OCI-LY1 (cell line): ENCODE measurements around the gene CLRN3.

Source experiments
- H2AFZ ChIP-seq: fragments of 200-600 bp; sonication (generic), shearing (Covaris generic); 2 replicates; pipeline ENCODE4 v1.6.0; 2014; ENCODE audit warnings: antibody characterized with exemption, mild to moderate bottlenecking, low read length
- H3F3A ChIP-seq: fragments of 200-600 bp; sonication (generic), shearing (Covaris generic); 2 replicates; pipeline ENCODE4 v1.6.0; 2014; ENCODE audit warnings: mild to moderate bottlenecking, antibody characterized with exemption, low read length, moderate library complexity; ENCODE audit not compliant: insufficient read depth
- H3K27ac ChIP-seq: fragments of 200-600 bp; sonication (generic); 2 replicates; pipeline ENCODE4 v1.5.1; 2014; ENCODE audit warnings: low read length, mixed run types, mild to moderate bottlenecking, low read depth; ENCODE audit not compliant: poor library complexity, severe bottlenecking
- H3K27me3 ChIP-seq: fragments of 200-600 bp; sonication (generic); 2 replicates; pipeline ENCODE4 v1.6.0; 2014; ENCODE audit warnings: antibody characterized with exemption, mild to moderate bottlenecking, low read length, moderate library complexity; ENCODE audit not compliant: insufficient read depth
- H3K36me3 ChIP-seq: fragments of 200-600 bp; sonication (generic); 2 replicates; pipeline ENCODE4 v1.6.1; 2014; ENCODE audit warnings: mild to moderate bottlenecking, antibody characterized with exemption, low read length, moderate library complexity, mixed read lengths; ENCODE audit not compliant: insufficient read depth
- H3K4me1 ChIP-seq: fragments of 200-600 bp; sonication (generic); 2 replicates; pipeline ENCODE4 v1.5.1; 2014; ENCODE audit warnings: mild to moderate bottlenecking, low read length, moderate library complexity; ENCODE audit not compliant: insufficient read depth, severe bottlenecking
- H3K4me2 ChIP-seq: fragments of 200-600 bp; sonication (generic), shearing (Covaris generic); 2 replicates; pipeline ENCODE4 v1.6.1; 2014; ENCODE audit warnings: low read length
- H3K4me3 ChIP-seq: fragments of 200-600 bp; sonication (generic); 2 replicates; pipeline ENCODE4 v1.5.1; 2014; ENCODE audit warnings: low read length, low read depth, mild to moderate bottlenecking, mixed read lengths; ENCODE audit not compliant: poor library complexity, severe bottlenecking
- H3K79me2 ChIP-seq: fragments of 200-600 bp; shearing (Covaris generic); 2 replicates; pipeline ENCODE4 v1.6.1; 2016; ENCODE audit warnings: mixed run types, low read length, mixed read lengths; ENCODE audit not compliant: insufficient read depth
- H3K9ac ChIP-seq: fragments of 200-600 bp; sonication (generic), shearing (Covaris generic); 2 replicates; pipeline ENCODE4 v1.6.1; 2014; ENCODE audit warnings: mild to moderate bottlenecking, low read length, mixed read lengths
- H3K9me2 ChIP-seq: fragments of 200-600 bp; sonication (generic), shearing (Covaris generic); 2 replicates; pipeline ENCODE4 v1.6.1; 2014; ENCODE audit warnings: low read depth, mild to moderate bottlenecking, low read length, mixed read lengths
- H3K9me3 ChIP-seq: fragments of 200-600 bp; shearing (Covaris generic); 2 replicates; pipeline ENCODE4 v1.6.1; 2014; ENCODE audit warnings: low read length, mixed read lengths
- H4K20me1 ChIP-seq: fragments of 200-600 bp; sonication (generic), shearing (Covaris generic); 2 replicates; pipeline ENCODE4 v1.6.0; 2016; ENCODE audit warnings: mild to moderate bottlenecking, low read length; ENCODE audit not compliant: insufficient read depth
- EZH2 ChIP-seq: fragments of 200-600 bp; sonication (generic), shearing (Covaris generic); IDR thresholded peaks from 2 replicates; pipeline ENCODE4 v1.8.0; 2017; ENCODE audit warnings: borderline replicate concordance, mixed run types, mild to moderate bottlenecking, antibody characterized with exemption, low read length, moderate library complexity, mixed read lengths
- TF ChIP-seq, protein P1 (sequence below): fragments of 200-600 bp; sonication (generic), shearing (Covaris generic); IDR thresholded peaks from 2 replicates; pipeline ENCODE4 v1.5.1; 2017; ENCODE audit warnings: mild to moderate bottlenecking, antibody characterized with exemption, low read length, moderate library complexity, mixed read lengths

CLRN3 gene

DNA sequence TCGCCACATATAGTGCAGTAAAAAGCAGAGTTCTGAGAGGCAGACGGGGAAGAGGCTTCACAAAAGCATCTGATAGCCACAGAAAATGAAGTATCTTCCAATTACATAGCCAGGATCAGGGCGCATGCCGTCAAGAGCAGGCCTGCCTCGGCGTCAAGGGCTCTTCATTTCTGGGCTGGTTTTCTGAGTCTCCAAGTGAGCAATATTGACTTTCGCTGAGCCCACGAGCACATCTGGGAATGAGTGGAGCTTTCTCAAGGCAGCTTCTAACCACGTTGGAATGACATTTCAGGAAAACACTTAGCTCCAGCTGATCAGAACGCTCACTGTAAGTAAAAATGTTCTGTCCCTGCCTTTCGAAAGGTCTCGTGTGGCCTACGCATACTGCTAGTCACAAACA, 51.9 kb downstream of the CLRN3 start:
- no peak overlapping the region for H3K4me3 ChIP-seq
- no peak overlapping the region for H3K27ac ChIP-seq
- H3K4me2 ChIP-seq, result no peak overlapping the region
- no peaks in the 10 kb centered on the region for H3K9me3 ChIP-seq
- H3K36me3 ChIP-seq, result no peaks in the 10 kb centered on the region
- no peaks in the 10 kb centered on the region for H3K9me2 ChIP-seq
- H2AFZ ChIP-seq, result no peak overlapping the region
- no peaks in the 10 kb centered on the region for H3F3A ChIP-seq
- no peaks in the 10 kb centered on the region for H3K4me1 ChIP-seq
- no peaks in the 10 kb centered on the region for H3K79me2 ChIP-seq
- no peaks in the 10 kb centered on the region for H4K20me1 ChIP-seq
- TF ChIP-seq, protein P1, sequence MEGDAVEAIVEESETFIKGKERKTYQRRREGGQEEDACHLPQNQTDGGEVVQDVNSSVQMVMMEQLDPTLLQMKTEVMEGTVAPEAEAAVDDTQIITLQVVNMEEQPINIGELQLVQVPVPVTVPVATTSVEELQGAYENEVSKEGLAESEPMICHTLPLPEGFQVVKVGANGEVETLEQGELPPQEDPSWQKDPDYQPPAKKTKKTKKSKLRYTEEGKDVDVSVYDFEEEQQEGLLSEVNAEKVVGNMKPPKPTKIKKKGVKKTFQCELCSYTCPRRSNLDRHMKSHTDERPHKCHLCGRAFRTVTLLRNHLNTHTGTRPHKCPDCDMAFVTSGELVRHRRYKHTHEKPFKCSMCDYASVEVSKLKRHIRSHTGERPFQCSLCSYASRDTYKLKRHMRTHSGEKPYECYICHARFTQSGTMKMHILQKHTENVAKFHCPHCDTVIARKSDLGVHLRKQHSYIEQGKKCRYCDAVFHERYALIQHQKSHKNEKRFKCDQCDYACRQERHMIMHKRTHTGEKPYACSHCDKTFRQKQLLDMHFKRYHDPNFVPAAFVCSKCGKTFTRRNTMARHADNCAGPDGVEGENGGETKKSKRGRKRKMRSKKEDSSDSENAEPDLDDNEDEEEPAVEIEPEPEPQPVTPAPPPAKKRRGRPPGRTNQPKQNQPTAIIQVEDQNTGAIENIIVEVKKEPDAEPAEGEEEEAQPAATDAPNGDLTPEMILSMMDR, result no peak
- no peak for TF ChIP-seq EZH2
- H3K27me3 ChIP-seq, result no peaks in the 10 kb centered on the region
- H3K9ac ChIP-seq, result no peak overlapping the region

DNA sequence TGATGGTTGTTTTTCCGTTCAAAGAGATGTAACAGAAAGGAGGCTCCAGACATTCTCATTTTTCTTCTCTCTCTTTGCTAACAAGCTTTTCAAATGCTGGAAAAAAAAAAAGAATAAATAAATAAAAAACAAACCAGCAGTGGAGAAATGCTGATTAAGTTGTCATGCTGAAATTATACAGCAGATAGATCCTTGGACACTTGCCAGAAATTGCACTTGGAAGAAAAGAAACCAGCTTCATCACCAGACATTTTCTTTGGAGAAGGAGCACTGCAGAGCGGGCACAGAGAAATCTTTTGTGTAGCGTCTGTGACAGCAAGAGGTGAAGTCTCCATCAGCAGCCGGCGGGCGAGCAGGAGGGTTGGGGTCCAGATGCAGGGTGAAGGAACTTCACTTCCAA, 55.8 kb downstream of the CLRN3 start:
- no peak overlapping the region for H3K9ac ChIP-seq
- TF ChIP-seq EZH2, result no peak
- TF ChIP-seq, protein P1, result no peak
- no peak overlapping the region for H3K4me2 ChIP-seq
- H3K79me2 ChIP-seq, result no peaks in the 10 kb centered on the region
- H3F3A ChIP-seq, result no peaks in the 10 kb centered on the region
- no peak overlapping the region for H3K27ac ChIP-seq
- no peaks in the 10 kb centered on the region for H3K36me3 ChIP-seq
- H3K4me1 ChIP-seq, result no peaks in the 10 kb centered on the region
- H3K9me2 ChIP-seq, result no peaks in the 10 kb centered on the region
- H3K9me3 ChIP-seq, result no peaks in the 10 kb centered on the region
- H3K27me3 ChIP-seq, result no peaks in the 10 kb centered on the region
- no peaks in the 10 kb centered on the region for H4K20me1 ChIP-seq
- H3K4me3 ChIP-seq, result no peak overlapping the region
- H2AFZ ChIP-seq, result no peak overlapping the region

DNA sequence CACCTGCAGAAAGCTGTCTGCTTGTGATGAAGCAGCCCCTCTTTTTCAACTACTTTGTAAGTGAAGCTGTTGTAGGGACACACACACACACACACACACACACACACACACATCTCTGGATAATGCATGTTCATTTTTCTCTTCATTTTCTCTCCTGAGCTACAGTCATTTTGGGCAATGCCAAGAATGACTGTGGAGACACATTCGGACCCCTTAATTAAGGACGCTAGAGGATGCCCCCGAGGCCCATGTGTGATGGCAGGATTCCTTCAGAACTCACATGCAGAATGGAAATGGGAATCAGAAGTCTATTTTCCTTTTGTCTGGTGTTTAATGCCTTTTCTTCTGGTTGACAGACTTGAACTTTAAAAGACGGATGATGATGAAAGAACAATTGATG, 56.6 kb downstream of the CLRN3 start:
- no peak for TF ChIP-seq EZH2
- TF ChIP-seq, protein P1, result no peak
- Histone ChIP-seq H4K20me1 (no peaks in the 10 kb centered on the region), H3K27ac (no peak overlapping the region), H3F3A (no peaks in the 10 kb centered on the region), H3K36me3 (no peaks in the 10 kb centered on the region), H3K4me2 (no peak overlapping the region), H3K9ac (no peak overlapping the region), H3K9me3 (no peaks in the 10 kb centered on the region), H3K27me3 (no peaks in the 10 kb centered on the region), H3K9me2 (no peaks in the 10 kb centered on the region), H2AFZ (no peak overlapping the region), H3K4me1 (no peaks in the 10 kb centered on the region), H3K4me3 (no peak overlapping the region), H3K79me2 (no peaks in the 10 kb centered on the region)
